ENCODE measurements around the gene DYNLT2.

DNA sequence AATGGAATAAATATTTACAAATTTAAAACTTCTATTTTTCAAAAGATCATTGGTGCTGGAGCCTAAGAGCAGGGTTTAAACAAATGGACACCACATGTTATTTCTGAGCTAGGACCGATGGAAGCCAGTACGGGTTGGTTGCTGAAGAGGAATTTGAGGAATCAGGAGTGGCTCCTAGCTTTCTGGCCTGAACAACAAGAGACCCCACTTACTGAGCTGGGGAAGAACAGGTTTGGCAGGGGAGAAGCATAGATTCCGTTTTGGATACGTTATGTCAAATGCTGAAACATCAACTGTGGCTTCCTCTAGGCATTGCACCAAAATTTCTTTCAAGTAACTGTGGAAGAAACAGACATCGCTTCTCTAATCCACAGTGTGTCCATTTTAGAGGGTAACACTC, 56.2 kb downstream of the DYNLT2 start:
- TF ChIP-seq, protein P1, sequence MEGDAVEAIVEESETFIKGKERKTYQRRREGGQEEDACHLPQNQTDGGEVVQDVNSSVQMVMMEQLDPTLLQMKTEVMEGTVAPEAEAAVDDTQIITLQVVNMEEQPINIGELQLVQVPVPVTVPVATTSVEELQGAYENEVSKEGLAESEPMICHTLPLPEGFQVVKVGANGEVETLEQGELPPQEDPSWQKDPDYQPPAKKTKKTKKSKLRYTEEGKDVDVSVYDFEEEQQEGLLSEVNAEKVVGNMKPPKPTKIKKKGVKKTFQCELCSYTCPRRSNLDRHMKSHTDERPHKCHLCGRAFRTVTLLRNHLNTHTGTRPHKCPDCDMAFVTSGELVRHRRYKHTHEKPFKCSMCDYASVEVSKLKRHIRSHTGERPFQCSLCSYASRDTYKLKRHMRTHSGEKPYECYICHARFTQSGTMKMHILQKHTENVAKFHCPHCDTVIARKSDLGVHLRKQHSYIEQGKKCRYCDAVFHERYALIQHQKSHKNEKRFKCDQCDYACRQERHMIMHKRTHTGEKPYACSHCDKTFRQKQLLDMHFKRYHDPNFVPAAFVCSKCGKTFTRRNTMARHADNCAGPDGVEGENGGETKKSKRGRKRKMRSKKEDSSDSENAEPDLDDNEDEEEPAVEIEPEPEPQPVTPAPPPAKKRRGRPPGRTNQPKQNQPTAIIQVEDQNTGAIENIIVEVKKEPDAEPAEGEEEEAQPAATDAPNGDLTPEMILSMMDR (conservative IDR thresholded peaks at IDR 0.05 in 1 of 2, IDR thresholded peaks at IDR 0.05 in 1 of 2; ENCODE audit: low read depth in 1 of 2, low read length in 2 of 2): no peak
- TF ChIP-seq EZH2 (IDR thresholded peaks at IDR 0.05; ENCODE audit: low read length, missing control alignments): no peak
